MCF 10A (cell line): ENCODE data around the gene RRAGC. TPM values are rescaled to one million over a fixed set of nuclear protein-coding genes. Genes with fewer than 3 reads are reported as not detected.

Experiments
- BruUV-seq: library from RNA; stranded (reverse); fragments of 400-500 nt; replicated peaks from 2 replicates; lab custom pipeline; 2021; lab: Mats Ljungman, UMichigan
- CTCF ChIA-PET: fragments of 300-600 bp; sonication (Branson Sonifier 250); formaldehyde crosslinking; extraction: SDS; loops from one replicate; lab custom pipeline; 2021; ENCODE audit warnings: antibody characterized with exemption, inconsistent platforms; lab: Yijun Ruan, JAX
- POLR2A ChIA-PET: fragments of 300-600, 350-650 bp; sonication (Branson Sonifier 250); formaldehyde crosslinking; extraction: SDS; loops from one replicate; lab custom pipeline; 2020; ENCODE audit warnings: antibody characterized with exemption, inconsistent platforms; lab: Yijun Ruan, JAX
- DNase-seq: peaks from one replicate; pipeline ENCODE4 v3.0.0-alpha.2; 2018; ENCODE audit not compliant: unreplicated experiment
- H3K27ac Mint-ChIP-seq: one replicate; pipeline ENCODE4 v1.8.0; 2022; ENCODE audit warnings: mild to moderate bottlenecking, low read depth, mixed read lengths; ENCODE audit not compliant: unreplicated experiment
- H3K27me3 Mint-ChIP-seq: one replicate; pipeline ENCODE4 v1.8.0; 2022; ENCODE audit warnings: mixed read lengths; ENCODE audit not compliant: insufficient read depth, unreplicated experiment
- H3K36me3 Mint-ChIP-seq: one replicate; pipeline ENCODE4 v1.8.0; 2022; ENCODE audit warnings: mild to moderate bottlenecking, moderate library complexity, mixed read lengths; ENCODE audit not compliant: insufficient read depth, unreplicated experiment
- H3K4me1 Mint-ChIP-seq: one replicate; pipeline ENCODE4 v1.8.0; 2022; ENCODE audit warnings: mixed read lengths; ENCODE audit not compliant: insufficient read depth, unreplicated experiment
- H3K4me3 Mint-ChIP-seq: one replicate; pipeline ENCODE4 v1.8.0; 2022; ENCODE audit warnings: mild to moderate bottlenecking, moderate library complexity, mixed read lengths; ENCODE audit not compliant: unreplicated experiment
- H3K9me3 Mint-ChIP-seq: one replicate; pipeline ENCODE4 v1.8.0; 2022; ENCODE audit warnings: mixed read lengths; ENCODE audit not compliant: unreplicated experiment
- intact Hi-C: fragments of 100-400 bp; cut with micrococcal nuclease; formaldehyde crosslinking; loops from 2 replicates; pipeline ENCODE4 v1.14.1; 2022
- total RNA-seq: library from RNA; stranded (reverse); gene quantifications from 2 replicates; pipeline ENCODE4 v1.2.3, GENCODE V29; 2022
- TF ChIP-seq, protein P1 (sequence below): fragments of 200-600 bp; IDR thresholded peaks from one replicate; pipeline ENCODE4 v1.8.0; 2022; ENCODE audit warnings: antibody characterized with exemption, mild to moderate bottlenecking; ENCODE audit not compliant: unreplicated experiment

The RRAGC gene
- total RNA-seq, 1 experiment from 2014 or later: 23.3 TPM

GRCh38 chr1:38891753-38892152 is 32.2 kb upstream of the RRAGC start:
- no TSS peak for BruUV-seq
- Mint-ChIP-seq H3K4me1 (no peaks in the 10 kb centered on the region), H3K36me3 (no peaks in the 10 kb centered on the region), H3K9me3 (no peaks in the 10 kb centered on the region), H3K27me3 (no peaks in the 10 kb centered on the region), H3K4me3 (no peak overlapping the region), H3K27ac (no peak overlapping the region)
- TF ChIP-seq, protein P1, sequence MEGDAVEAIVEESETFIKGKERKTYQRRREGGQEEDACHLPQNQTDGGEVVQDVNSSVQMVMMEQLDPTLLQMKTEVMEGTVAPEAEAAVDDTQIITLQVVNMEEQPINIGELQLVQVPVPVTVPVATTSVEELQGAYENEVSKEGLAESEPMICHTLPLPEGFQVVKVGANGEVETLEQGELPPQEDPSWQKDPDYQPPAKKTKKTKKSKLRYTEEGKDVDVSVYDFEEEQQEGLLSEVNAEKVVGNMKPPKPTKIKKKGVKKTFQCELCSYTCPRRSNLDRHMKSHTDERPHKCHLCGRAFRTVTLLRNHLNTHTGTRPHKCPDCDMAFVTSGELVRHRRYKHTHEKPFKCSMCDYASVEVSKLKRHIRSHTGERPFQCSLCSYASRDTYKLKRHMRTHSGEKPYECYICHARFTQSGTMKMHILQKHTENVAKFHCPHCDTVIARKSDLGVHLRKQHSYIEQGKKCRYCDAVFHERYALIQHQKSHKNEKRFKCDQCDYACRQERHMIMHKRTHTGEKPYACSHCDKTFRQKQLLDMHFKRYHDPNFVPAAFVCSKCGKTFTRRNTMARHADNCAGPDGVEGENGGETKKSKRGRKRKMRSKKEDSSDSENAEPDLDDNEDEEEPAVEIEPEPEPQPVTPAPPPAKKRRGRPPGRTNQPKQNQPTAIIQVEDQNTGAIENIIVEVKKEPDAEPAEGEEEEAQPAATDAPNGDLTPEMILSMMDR: no peak
- intact Hi-C loops: no loop called here
- DNase-seq: peak; percentile 2
- ChIA-PET POLR2A (no interaction called here), CTCF (no interaction called here)

DNA sequence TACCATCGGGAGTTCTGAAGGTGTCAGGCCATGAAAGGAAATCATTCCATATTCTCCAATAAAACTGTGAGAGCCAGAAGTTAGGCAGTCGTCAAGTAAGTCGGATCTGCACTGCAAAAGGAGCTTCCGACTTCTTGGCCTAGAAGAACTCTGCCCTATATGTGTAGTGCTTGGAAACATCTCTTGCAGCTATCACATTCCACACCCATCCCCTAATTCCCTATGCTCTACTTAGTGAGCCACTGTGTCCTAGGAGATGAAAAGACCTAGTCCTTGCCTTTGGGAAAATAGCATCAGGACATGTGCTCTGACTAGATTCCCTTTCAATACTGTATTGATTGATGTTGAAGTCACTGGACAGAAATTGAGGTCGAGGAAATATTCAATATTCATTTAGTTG is 30.0 kb upstream of the RRAGC start:
- no TSS peak for BruUV-seq
- Mint-ChIP-seq H3K4me1 (no peaks in the 10 kb centered on the region), H3K9me3 (no peaks in the 10 kb centered on the region), H3K4me3 (no peak overlapping the region), H3K27ac (no peak overlapping the region), H3K36me3 (no peaks in the 10 kb centered on the region), H3K27me3 (no peaks in the 10 kb centered on the region)
- TF ChIP-seq, protein P1: no peak
- POLR2A ChIA-PET: interaction anchor here (0.6 kb wide), 1 partner anchor 864 kb away, joined by 6 read pairs; no protein-coding TSS in a partner anchor
- no peak for DNase-seq
- intact Hi-C loops: no loop called here
- CTCF ChIA-PET: interaction anchor here (0.7 kb wide), 1 partner anchor 207 kb away, joined by 3 read pairs; no protein-coding TSS in a partner anchor

GRCh38 chr1:38888423-38889333 is 29.1 kb upstream of the RRAGC start:
- Mint-ChIP-seq H3K9me3 (no peaks in the 10 kb centered on the region), H3K27ac (no peak overlapping the region), H3K36me3 (no peaks in the 10 kb centered on the region), H3K4me3 (no peak overlapping the region), H3K4me1 (no peaks in the 10 kb centered on the region), H3K27me3 (no peaks in the 10 kb centered on the region)
- intact Hi-C loops: no loop called here
- TF ChIP-seq, protein P1: no peak
- BruUV-seq: no TSS peak
- CTCF ChIA-PET: interaction anchor here (0.5 to 1.0 kb wide), 3 partner anchors 13 to 1644 kb away, joined by 3 read pairs; no protein-coding TSS in a partner anchor
- POLR2A ChIA-PET: interaction anchor here (0.6 to 1.3 kb wide), 2 partner anchors 138 to 863 kb away, joined by 3 to 6 read pairs; partner anchors contain the start of gene NDUFS5
- DNase-seq: no peak

GRCh38 chr1:38885092-38885491 is 25.5 kb upstream of the RRAGC start:
- H3K4me1 Mint-ChIP-seq: no peaks in the 10 kb centered on the region
- no peak overlapping the region for H3K4me3 Mint-ChIP-seq
- no peaks in the 10 kb centered on the region for H3K9me3 Mint-ChIP-seq
- no peaks in the 10 kb centered on the region for H3K36me3 Mint-ChIP-seq
- H3K27ac Mint-ChIP-seq: no peak overlapping the region
- no peak for DNase-seq
- TF ChIP-seq, protein P1: no peak
- CTCF ChIA-PET: no interaction called here
- BruUV-seq: no TSS peak
- H3K27me3 Mint-ChIP-seq: no peaks in the 10 kb centered on the region
- intact Hi-C loops: no loop called here
- POLR2A ChIA-PET: no interaction called here
